Cortex of kidney (tissue), 1 donor: ENCODE data around the gene CTBP1.

ENCODE experiments used
- DNase-seq: peaks from one replicate; lab custom pipeline; 2025; lab: John Stamatoyannopoulos, UW

CTBP1 gene

GRCh38 chr4:1210971-1211370, 38.0 kb downstream of the CTBP1 start:
- DNase-seq: no peak

- DNase-seq: no peak
Observed at GRCh38 chr4:1210241-1210841, 38.6 kb downstream of the CTBP1 start.

GRCh38 chr4:1209821-1210220, 39.1 kb downstream of the CTBP1 start:
- DNase-seq: no peak

- DNase-seq: no peak
Observed at GRCh38 chr4:1208970-1209704, 39.8 kb downstream of the CTBP1 start.

GRCh38 chr4:1208266-1208961, 40.5 kb downstream of the CTBP1 start:
- DNase-seq: no peak

- no peak for DNase-seq
Observed at GRCh38 chr4:1207603-1208265, 41.2 kb downstream of the CTBP1 start.

- DNase-seq: no peak
Observed at GRCh38 chr4:1207157-1207470, 41.8 kb downstream of the CTBP1 start.

- no peak for DNase-seq
Observed at GRCh38 chr4:1206299-1207156, 42.4 kb downstream of the CTBP1 start.

GRCh38 chr4:1205586-1206298, 43.2 kb downstream of the CTBP1 start:
- no peak for DNase-seq

- no peak for DNase-seq
Observed at GRCh38 chr4:1204828-1205585, 43.9 kb downstream of the CTBP1 start.

- no peak for DNase-seq
Observed at GRCh38 chr4:1204286-1204827, 44.6 kb downstream of the CTBP1 start.

- DNase-seq: no peak
Observed at GRCh38 chr4:1203026-1203616, 45.8 kb downstream of the CTBP1 start.

GRCh38 chr4:1202526-1203011, 46.4 kb downstream of the CTBP1 start:
- DNase-seq: no peak

GRCh38 chr4:1201851-1202525, 46.9 kb downstream of the CTBP1 start:
- no peak for DNase-seq

GRCh38 chr4:1200425-1201035, 48.4 kb downstream of the CTBP1 start:
- no peak for DNase-seq

GRCh38 chr4:1199556-1200331, 49.2 kb downstream of the CTBP1 start:
- DNase-seq: no peak

- no peak for DNase-seq
Observed at GRCh38 chr4:1198098-1198844, 50.7 kb downstream of the CTBP1 start.
